SW480 (cell line): ENCODE measurements around the gene USH2A.

Experiments used
- DNase-seq: peaks from one replicate; pipeline ENCODE4 v3.0.0-alpha.2; 2016; ENCODE audit warnings: low spot score

The USH2A gene

DNA sequence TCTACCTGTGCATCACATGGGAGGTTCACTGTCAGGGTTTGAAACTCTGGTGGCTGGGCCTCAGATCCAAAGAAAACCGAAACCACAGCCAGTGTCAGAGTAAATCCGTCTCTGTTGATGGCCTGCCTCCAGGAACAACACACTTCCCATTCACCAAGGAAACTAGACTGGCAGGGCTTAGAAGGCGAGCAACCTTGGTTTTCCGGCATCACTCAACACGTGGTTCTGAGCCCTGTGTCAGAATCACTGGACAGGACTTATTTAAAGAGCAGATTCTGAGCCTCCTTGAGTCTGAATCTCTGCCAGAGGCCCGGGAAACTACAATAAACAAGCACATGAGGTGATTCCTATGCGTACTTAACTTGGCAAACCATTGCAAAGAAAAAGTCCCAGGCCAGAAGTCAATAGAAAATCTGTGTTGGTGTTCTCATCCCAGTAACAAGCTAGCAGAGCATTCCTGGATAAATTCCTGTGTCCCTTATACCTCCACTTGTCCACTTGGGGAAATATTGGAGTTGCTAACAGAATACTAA lies 786.1 kb downstream of the USH2A start:
- peak; percentile 60 for DNase-seq

- peak; percentile 79 for DNase-seq
Observed at GRCh38 chr1:215636258-215636965, 786.8 kb downstream of the USH2A start.

DNA sequence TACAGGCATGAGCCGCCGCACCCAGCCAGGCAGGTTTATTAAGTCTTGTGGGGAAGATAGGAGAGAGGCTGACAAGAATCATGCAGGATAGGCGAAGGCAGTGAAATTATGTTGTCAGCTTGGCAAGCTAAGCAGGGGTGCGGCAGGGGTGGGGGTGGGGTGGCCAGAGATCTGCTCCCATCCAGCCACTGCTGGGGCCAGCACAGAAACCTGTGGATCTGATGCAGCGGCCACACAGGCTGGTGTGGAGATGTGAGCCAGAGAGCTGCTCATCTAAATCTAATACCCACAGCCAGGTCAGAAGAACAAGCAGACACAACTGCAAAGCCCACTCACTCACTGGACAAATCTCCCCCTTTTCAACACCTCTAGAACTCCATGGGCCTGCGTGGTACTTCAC lies 787.4 kb downstream of the USH2A start:
- peak; percentile 44 for DNase-seq

DNA sequence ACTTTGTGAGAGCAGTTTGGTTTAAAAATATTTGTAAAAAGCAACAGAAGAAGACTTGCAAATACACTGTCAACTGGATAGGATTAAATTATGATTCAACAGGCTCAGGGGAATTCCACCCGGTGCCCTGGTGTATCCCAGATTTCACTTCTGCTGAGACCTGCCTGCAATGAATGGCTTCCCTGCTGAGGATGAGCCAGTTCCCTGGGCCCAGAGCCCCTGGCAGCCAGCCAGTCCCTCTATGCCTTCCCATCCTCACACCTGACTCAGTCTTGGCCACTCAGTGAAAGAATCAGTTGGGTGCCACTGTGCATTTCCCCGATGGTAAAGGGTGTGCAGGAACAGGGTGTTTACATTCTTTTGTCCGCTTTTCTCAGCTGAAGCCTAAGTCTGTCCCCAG lies 791.8 kb downstream of the USH2A start:
- peak; percentile 3 for DNase-seq

DNA sequence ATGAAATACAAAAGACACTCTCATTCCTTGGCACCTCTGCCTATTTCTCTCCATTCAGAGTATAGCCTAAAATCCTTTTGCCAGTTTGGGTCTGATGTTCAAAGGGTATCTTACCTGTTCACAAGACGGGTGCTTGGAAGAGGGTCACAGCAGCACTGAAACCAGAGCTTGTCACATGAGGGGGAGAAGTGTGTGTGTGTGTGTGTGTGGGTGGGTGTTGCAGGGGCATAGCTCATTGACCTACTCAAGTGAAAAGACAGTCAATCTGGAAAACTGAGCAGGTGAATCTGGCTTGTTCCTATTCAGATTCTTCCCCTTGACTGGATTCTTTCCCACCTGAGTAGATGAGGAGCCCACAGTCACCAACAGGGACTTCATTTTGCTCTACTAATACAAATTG lies 792.2 kb downstream of the USH2A start:
- DNase-seq: no peak

- no peak for DNase-seq
Observed at GRCh38 chr1:215625949-215626348, 797.3 kb downstream of the USH2A start.

DNA sequence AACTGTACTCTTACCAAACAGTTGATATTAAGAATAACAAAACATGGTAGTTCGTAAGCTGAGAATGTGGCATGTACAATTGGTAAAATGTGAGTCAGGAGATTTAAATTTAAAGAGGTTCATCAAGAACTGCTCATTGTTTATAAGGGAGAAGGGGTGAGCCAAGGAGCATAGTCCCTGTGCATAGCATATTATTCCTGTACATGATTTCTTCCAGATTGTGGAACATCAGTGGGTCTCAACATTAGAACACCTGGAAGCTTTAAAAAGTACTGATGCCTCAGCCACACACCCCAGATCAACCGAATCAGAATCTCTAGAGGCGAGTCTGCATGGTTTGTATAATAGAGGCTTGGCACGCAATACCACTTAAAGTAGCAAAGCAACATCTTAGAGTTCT lies 800.1 kb downstream of the USH2A start:
- DNase-seq: no peak

- DNase-seq: no peak
Observed at GRCh38 chr1:215617979-215618378, 805.3 kb downstream of the USH2A start.

GRCh38 chr1:215612391-215612790 lies 810.9 kb downstream of the USH2A start:
- no peak for DNase-seq

DNA sequence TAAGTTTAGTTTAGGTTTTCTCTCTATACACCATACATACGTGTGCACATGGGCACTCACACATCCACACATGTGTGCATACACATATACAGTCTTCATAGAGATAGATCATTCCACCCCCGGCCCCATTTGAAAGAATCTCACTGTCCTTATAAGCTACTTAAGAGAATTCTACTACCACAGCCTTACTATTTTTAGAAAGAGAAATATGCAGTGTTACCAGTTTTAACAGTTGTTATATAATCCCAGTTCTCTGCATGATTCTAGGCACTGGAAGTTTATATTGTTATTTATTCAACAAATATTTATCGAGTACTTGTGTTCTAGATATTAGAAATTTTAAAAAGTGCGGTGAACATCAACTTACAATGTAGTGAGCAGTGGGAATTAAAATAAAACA lies 814.6 kb downstream of the USH2A start:
- no peak for DNase-seq

- DNase-seq: no peak
Observed at GRCh38 chr1:215607412-215607811, 815.8 kb downstream of the USH2A start.

- peak; percentile 17 for DNase-seq
Observed at GRCh38 chr1:215606564-215607168, 816.6 kb downstream of the USH2A start.

GRCh38 chr1:215606036-215606435 lies 817.2 kb downstream of the USH2A start:
- DNase-seq: no peak

- no peak for DNase-seq
Observed at GRCh38 chr1:215605011-215605621, 818.1 kb downstream of the USH2A start.

- no peak for DNase-seq
Observed at GRCh38 chr1:215603319-215603718, 819.9 kb downstream of the USH2A start.

DNA sequence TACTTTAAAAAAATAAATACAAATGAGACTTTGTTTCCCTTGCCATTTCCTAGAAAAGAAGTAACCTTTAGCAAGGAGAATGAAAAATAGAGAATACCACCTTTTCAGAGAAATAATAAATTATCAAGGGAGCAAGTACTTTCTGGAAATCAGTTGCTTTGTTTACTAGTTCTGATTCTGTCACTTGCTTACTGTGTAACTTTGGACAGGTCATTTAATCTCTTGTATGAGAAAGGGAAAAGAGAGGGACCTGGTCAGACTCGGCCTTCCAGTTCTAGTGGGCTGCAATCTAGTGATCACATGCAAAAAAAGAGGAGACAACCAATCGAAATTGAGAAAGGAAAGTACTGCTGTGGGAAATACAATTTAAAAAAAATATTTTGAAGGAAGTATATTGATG lies 822.0 kb downstream of the USH2A start:
- no peak for DNase-seq

GRCh38 chr1:215600867-215601266 lies 822.4 kb downstream of the USH2A start:
- no peak for DNase-seq

GRCh38 chr1:215600258-215600792 lies 822.9 kb downstream of the USH2A start:
- no peak for DNase-seq

GRCh38 chr1:215599418-215600074 lies 823.7 kb downstream of the USH2A start:
- no peak for DNase-seq

- no peak for DNase-seq
Observed at GRCh38 chr1:215597961-215598360, 825.3 kb downstream of the USH2A start.

DNA sequence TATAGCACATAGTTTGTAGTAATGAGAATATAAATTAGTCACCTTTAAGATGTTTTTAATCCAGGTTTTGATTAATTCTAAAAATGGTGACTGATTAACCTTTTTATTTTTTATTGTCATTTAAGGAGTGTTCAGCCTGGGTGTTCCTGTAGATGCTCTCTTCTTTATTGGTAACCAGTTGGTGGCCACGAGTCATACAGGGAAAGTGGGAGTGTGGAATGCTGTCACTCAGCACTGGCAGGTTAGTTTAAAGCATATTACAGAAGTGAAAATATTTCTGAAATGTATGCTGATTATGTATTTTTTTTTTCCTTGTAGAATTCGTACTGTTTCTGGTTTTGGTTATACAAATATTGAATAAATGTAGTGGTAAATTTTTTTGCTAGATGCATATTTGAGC lies 828.0 kb downstream of the USH2A start:
- DNase-seq: no peak

- DNase-seq: no peak
Observed at GRCh38 chr1:215594640-215595039, 828.6 kb downstream of the USH2A start.
